Uterus (tissue), 2 donors: ENCODE measurements around the gene HLCS.

Experiments
- CTCF ChIP-seq, 4 experiments: fragments of 200-600 bp in 2 of 4; fragments of 450-650 bp in 2 of 4; sonication (generic) in 2 of 4; IDR thresholded peaks; one replicate each; pipeline ENCODE4 v1.5.1; 2016 to 2019; ENCODE audit warnings: antibody characterized with exemption in 4 of 4, mild to moderate bottlenecking in 2 of 4, moderate library complexity in 1 of 4
- POLR2A ChIP-seq, 2 donors: fragments of 450-650 bp; IDR thresholded peaks; one replicate each; pipeline ENCODE4 v1.6.1; 2016; ENCODE audit warnings: antibody characterized with exemption in 2 of 2, mild to moderate bottlenecking in 1 of 2, moderate library complexity in 1 of 2

- TF ChIP-seq CTCF (IDR thresholded peaks at IDR 0.05): no peak
- no peak for TF ChIP-seq POLR2A (IDR thresholded peaks at IDR 0.05)
Observed at GRCh38 chr21:36704281-36704957, 262.1 kb downstream of the HLCS start.
